ENCODE results near the gene CHID1.

The CHID1 gene

DNA sequence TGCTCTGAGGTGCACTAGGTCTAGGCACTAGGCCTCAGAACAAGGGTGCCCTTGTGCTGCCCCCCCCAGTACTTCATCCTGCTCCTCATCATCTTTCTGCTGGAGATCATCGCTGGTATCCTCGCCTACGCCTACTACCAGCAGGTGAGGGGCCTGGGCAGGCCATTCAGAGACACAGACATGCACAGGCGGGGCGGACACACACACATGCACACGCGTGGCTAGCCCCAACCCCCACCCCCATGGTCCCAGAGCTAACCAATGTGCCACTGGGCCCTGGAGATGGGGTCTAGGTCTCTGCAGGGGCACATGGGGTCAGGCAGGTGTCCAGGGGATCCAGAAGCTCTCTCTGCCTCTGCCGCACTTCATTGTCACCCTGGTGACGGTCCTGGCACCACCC, 73.9 kb downstream of the CHID1 start:
- no peak overlapping the region for H3K4me3 ChIP-seq (ENCODE audit: low read length)
- peaks cover 2% of the 10 kb centered on the region for H3K27me3 ChIP-seq (ENCODE audit: control insufficient read depth, insufficient read depth, low read length)
- H3K36me3 ChIP-seq (ENCODE audit: control insufficient read depth, insufficient read depth, low read length), result peaks cover 33% of the 10 kb centered on the region
- H3K4me1 ChIP-seq (ENCODE audit: control insufficient read depth, insufficient read depth, low read length), result peaks cover 25% of the 10 kb centered on the region
- no peak overlapping the region for H3K27ac ChIP-seq (ENCODE audit: low read depth, low read length)
- H3K9ac ChIP-seq (ENCODE audit: low read length), result no peak overlapping the region

DNA sequence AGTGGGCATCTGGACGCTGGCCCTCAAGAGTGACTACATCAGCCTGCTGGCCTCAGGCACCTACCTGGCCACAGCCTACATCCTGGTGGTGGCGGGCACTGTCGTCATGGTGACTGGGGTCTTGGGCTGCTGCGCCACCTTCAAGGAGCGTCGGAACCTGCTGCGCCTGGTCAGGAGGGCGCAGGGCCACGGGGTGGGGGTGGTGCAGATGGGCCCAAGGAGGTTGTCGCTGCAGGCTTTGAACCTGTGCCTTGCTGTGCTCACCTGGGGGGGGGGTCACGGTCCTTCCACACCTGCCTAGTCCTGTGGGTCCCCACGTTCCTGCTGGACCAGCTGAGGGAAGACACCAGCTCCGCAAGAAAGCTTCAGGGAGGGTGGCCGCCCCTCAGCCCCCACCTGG, 74.3 kb downstream of the CHID1 start:
- H3K4me1 ChIP-seq (ENCODE audit: control insufficient read depth, insufficient read depth, low read length), result peaks cover 24% of the 10 kb centered on the region
- peaks cover 6% of the 10 kb centered on the region for H3K27me3 ChIP-seq (ENCODE audit: control insufficient read depth, insufficient read depth, low read length)
- H3K27ac ChIP-seq (ENCODE audit: low read depth, low read length), result no peak overlapping the region
- H3K36me3 ChIP-seq (ENCODE audit: control insufficient read depth, insufficient read depth, low read length), result peaks cover 33% of the 10 kb centered on the region
- no peak overlapping the region for H3K9ac ChIP-seq (ENCODE audit: low read length)
- H3K4me3 ChIP-seq (ENCODE audit: low read length), result no peak overlapping the region

GRCh38 chr11:834371-835316, 76.0 kb downstream of the CHID1 start:
- peak overlapping the region; percentile 83 for H3K27ac ChIP-seq (ENCODE audit: low read depth, low read length)
- H3K4me3 ChIP-seq (ENCODE audit: low read length), result peak overlapping the region; percentile 50
- no peak overlapping the region for H3K9ac ChIP-seq (ENCODE audit: low read length)
- H3K27me3 ChIP-seq (ENCODE audit: control insufficient read depth, insufficient read depth, low read length), result peaks cover 11% of the 10 kb centered on the region
- peaks cover 28% of the 10 kb centered on the region for H3K36me3 ChIP-seq (ENCODE audit: control insufficient read depth, insufficient read depth, low read length)
- H3K4me1 ChIP-seq (ENCODE audit: control insufficient read depth, insufficient read depth, low read length), result peaks cover 21% of the 10 kb centered on the region

GRCh38 chr11:833849-834311, 76.7 kb downstream of the CHID1 start:
- Histone ChIP-seq H3K9ac (ENCODE audit: low read length) (peak overlapping the region; percentile 86), H3K27me3 (ENCODE audit: control insufficient read depth, insufficient read depth, low read length) (peaks cover 19% of the 10 kb centered on the region), H3K36me3 (ENCODE audit: control insufficient read depth, insufficient read depth, low read length) (peaks cover 20% of the 10 kb centered on the region), H3K4me3 (ENCODE audit: low read length) (peak overlapping the region; percentile 79), H3K27ac (ENCODE audit: low read depth, low read length) (peak overlapping the region; percentile 83), H3K4me1 (ENCODE audit: control insufficient read depth, insufficient read depth, low read length) (peaks cover 23% of the 10 kb centered on the region)

- peak overlapping the region; percentile 83 for H3K27ac ChIP-seq (ENCODE audit: low read depth, low read length)
- H3K4me1 ChIP-seq (ENCODE audit: control insufficient read depth, insufficient read depth, low read length), result peaks cover 23% of the 10 kb centered on the region
- peak overlapping the region; percentile 86 for H3K9ac ChIP-seq (ENCODE audit: low read length)
- H3K4me3 ChIP-seq (ENCODE audit: low read length), result peak overlapping the region; percentile 79
- peaks cover 25% of the 10 kb centered on the region for H3K27me3 ChIP-seq (ENCODE audit: control insufficient read depth, insufficient read depth, low read length)
- peaks cover 19% of the 10 kb centered on the region for H3K36me3 ChIP-seq (ENCODE audit: control insufficient read depth, insufficient read depth, low read length)
Measured at GRCh38 chr11:833114-833791, 77.4 kb downstream of the CHID1 start.

DNA sequence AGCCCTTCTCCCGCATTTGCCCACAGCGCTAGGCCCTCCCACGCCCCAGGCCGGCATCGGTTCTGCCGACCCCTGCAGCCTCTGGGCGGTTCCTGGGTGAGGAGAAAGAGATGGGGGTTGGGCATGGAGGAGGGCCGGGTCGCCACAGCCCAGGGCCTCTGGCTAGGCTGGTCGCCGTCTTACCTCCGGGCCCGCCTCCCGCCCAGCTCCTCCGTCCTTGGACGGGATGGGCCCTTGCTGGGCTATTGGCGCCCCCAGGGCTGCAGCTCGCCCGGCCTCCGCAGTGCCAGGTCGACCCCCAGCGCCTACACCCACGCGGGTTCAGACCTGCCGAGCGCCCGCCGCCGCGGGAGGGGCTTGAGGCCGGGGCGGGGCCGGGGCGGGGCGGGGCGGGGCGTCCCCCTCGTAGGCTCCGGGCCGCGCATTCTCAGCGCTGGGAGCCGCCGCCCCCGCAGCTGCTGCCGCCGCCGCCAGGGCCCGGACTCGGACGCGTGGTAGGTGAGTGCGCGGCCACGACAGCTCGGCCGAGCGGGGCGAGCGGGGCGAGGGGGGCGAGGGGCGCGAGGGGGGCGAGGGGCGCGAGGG, 78.0 kb downstream of the CHID1 start, which contains the start of gene CD151:
Gene CD151 (plus strand): TSS at position 424 of the 585 bp plus-strand sequence. CDS start 3,118 bp downstream, outside the sequence.
- H3K9ac ChIP-seq (ENCODE audit: low read length), result peak within 1 kb of the TSS; percentile 86
- H3K36me3 ChIP-seq (ENCODE audit: control insufficient read depth, insufficient read depth, low read length), result peaks cover 15% of the 10 kb centered on the region
- peaks cover 23% of the 10 kb centered on the region for H3K4me1 ChIP-seq (ENCODE audit: control insufficient read depth, insufficient read depth, low read length)
- peak within 1 kb of the TSS; percentile 79 for H3K4me3 ChIP-seq (ENCODE audit: low read length)
- H3K27ac ChIP-seq (ENCODE audit: low read depth, low read length), result peak within 1 kb of the TSS; percentile 83
- peaks cover 31% of the 10 kb centered on the region for H3K27me3 ChIP-seq (ENCODE audit: control insufficient read depth, insufficient read depth, low read length)

DNA sequence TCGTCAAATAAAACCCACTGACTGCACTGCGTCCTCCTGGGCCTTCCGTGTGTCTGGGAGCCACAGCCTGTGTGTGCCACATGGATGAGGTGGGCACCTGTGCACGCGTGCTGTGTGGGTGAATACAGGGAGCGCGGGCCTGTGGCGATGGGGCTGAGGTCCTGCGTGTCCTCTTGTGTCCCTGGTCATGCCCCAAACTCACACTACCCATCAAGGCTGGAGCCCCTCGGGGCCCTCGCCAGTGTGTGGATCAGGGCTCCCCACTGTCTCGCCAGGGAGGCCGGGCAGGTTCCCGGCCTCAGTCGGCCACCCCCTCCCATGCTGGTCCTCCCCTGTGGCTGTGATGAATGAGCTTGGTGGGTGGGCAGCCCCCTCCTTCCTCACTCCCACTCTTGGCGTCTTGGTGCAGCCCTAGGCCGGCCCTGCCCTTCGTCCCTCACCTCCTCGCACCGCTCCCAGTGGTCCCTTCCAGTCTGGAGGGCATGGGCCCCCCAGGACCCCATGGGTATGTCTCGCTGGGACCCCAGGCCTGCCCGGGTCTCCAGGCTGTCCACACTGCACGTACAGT, 78.6 kb downstream of the CHID1 start:
- H3K27ac ChIP-seq (ENCODE audit: low read depth, low read length), result no peak overlapping the region
- H3K27me3 ChIP-seq (ENCODE audit: control insufficient read depth, insufficient read depth, low read length), result peaks cover 34% of the 10 kb centered on the region
- peaks cover 23% of the 10 kb centered on the region for H3K4me1 ChIP-seq (ENCODE audit: control insufficient read depth, insufficient read depth, low read length)

GRCh38 chr11:831118-831864, 79.3 kb downstream of the CHID1 start:
- peaks cover 3% of the 10 kb centered on the region for H3K36me3 ChIP-seq (ENCODE audit: control insufficient read depth, insufficient read depth, low read length)
- H3K27ac ChIP-seq (ENCODE audit: low read depth, low read length), result no peak overlapping the region
- H3K4me1 ChIP-seq (ENCODE audit: control insufficient read depth, insufficient read depth, low read length), result peaks cover 23% of the 10 kb centered on the region
- peaks cover 34% of the 10 kb centered on the region for H3K27me3 ChIP-seq (ENCODE audit: control insufficient read depth, insufficient read depth, low read length)
- H3K9ac ChIP-seq (ENCODE audit: low read length), result no peak overlapping the region
- no peak overlapping the region for H3K4me3 ChIP-seq (ENCODE audit: low read length)

More for the DNA sequence above, 78.6 kb downstream of the CHID1 start:
- peaks cover 11% of the 10 kb centered on the region for H3K36me3 ChIP-seq (ENCODE audit: control insufficient read depth, insufficient read depth, low read length)
- H3K4me3 ChIP-seq (ENCODE audit: low read length), result peak overlapping the region; percentile 61
- peak overlapping the region; percentile 10 for H3K9ac ChIP-seq (ENCODE audit: low read length)

- Histone ChIP-seq H3K27me3 (ENCODE audit: control insufficient read depth, insufficient read depth, low read length) (peaks cover 34% of the 10 kb centered on the region), H3K27ac (ENCODE audit: low read depth, low read length) (no peak overlapping the region), H3K4me3 (ENCODE audit: low read length) (peak overlapping the region; percentile 40), H3K36me3 (ENCODE audit: control insufficient read depth, insufficient read depth, low read length) (no peaks in the 10 kb centered on the region), H3K9ac (ENCODE audit: low read length) (no peak overlapping the region), H3K4me1 (ENCODE audit: control insufficient read depth, insufficient read depth, low read length) (peaks cover 23% of the 10 kb centered on the region)
Measured at GRCh38 chr11:830295-831117, 80.1 kb downstream of the CHID1 start.

GRCh38 chr11:829847-830294, 80.7 kb downstream of the CHID1 start:
- peaks cover 4% of the 10 kb centered on the region for H3K36me3 ChIP-seq (ENCODE audit: control insufficient read depth, insufficient read depth, low read length)
- no peak overlapping the region for H3K9ac ChIP-seq (ENCODE audit: low read length)
- H3K27me3 ChIP-seq (ENCODE audit: control insufficient read depth, insufficient read depth, low read length), result peaks cover 34% of the 10 kb centered on the region
- H3K4me3 ChIP-seq (ENCODE audit: low read length), result peak overlapping the region; percentile 40
- peaks cover 20% of the 10 kb centered on the region for H3K4me1 ChIP-seq (ENCODE audit: control insufficient read depth, insufficient read depth, low read length)
- H3K27ac ChIP-seq (ENCODE audit: low read depth, low read length), result no peak overlapping the region
